HL-60 (cell line): ENCODE measurements around the gene FBXO9.

Experiments used
- REST ChIP-seq: IDR thresholded peaks from 2 replicates; pipeline ENCODE4 v1.6.1; 2012; ENCODE audit warnings: low read depth; ENCODE audit not compliant: insufficient replicate concordance
- TF ChIP-seq, protein P1 (sequence below): IDR thresholded peaks from one replicate; pipeline ENCODE4 v1.5.1; 2011; ENCODE audit warnings: low read length, control low read depth, inconsistent platforms; ENCODE audit not compliant: insufficient read depth

DNA sequence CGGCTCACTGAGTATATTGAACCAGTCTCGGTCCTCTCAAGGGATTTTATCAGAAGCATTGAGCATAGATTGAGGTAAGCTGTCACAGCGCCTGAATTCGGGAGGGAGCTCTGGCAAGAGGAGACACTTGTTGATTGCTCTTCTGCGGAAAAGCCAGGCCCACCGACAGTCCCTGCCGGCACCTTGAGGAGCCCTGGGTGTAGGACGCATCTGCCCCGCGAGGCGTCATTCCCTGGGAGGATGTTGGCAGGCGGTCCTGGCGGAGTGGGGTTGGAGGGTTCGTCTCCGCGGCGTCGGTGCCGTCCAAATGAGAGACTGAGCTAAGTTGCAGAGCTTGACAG, 843 bp downstream of the FBXO9 start:
- TF ChIP-seq, protein P1, sequence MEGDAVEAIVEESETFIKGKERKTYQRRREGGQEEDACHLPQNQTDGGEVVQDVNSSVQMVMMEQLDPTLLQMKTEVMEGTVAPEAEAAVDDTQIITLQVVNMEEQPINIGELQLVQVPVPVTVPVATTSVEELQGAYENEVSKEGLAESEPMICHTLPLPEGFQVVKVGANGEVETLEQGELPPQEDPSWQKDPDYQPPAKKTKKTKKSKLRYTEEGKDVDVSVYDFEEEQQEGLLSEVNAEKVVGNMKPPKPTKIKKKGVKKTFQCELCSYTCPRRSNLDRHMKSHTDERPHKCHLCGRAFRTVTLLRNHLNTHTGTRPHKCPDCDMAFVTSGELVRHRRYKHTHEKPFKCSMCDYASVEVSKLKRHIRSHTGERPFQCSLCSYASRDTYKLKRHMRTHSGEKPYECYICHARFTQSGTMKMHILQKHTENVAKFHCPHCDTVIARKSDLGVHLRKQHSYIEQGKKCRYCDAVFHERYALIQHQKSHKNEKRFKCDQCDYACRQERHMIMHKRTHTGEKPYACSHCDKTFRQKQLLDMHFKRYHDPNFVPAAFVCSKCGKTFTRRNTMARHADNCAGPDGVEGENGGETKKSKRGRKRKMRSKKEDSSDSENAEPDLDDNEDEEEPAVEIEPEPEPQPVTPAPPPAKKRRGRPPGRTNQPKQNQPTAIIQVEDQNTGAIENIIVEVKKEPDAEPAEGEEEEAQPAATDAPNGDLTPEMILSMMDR, result no peak
- TF ChIP-seq REST, result no peak
